ENCODE results near the gene KCNK10. TPM values are rescaled to one million over a fixed set of nuclear protein-coding genes. Genes with fewer than 3 reads are reported as not detected.

The KCNK10 gene
- total and polyA plus RNA-seq, 2 donors (not counting 1 experiment from before 2014, with no cell fraction given) = 0.20 TPM; not detected in 1

DNA sequence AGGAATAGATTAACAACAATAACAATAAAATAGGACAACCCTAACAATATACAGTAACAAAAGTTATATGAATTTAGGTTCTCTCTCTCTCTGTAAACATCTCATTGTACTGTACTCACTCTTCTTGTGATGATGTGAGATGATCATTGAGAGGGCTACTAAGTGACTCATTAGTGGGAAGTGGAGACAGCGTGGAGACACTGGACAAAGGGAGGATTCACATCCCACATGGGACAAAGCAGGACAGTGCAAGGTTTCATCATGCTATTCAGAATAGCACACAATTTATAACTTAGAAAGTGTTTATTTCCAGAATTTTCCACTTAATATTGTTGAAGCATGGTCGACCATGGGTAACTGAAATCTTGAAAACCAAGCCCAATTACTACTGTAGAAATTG lies 36.4 kb upstream of the KCNK10 start:
- H3K36me3 ChIP-seq (replicated peaks in 1 of 2; ENCODE audit: control extremely low read depth in 1 of 2, control insufficient read depth in 1 of 2, extremely low read depth in 1 of 2, insufficient read depth in 2 of 2, low read length in 1 of 2) = no peaks in the 10 kb centered on the region
- no peak overlapping the region for H3K4me3 ChIP-seq (ENCODE audit: control extremely low read depth in 1 of 5, extremely low read depth in 1 of 5, insufficient read depth in 1 of 5, low read depth in 2 of 5, low read length in 4 of 5)
- CTCF ChIA-PET = no interaction called here
- ATAC-seq (ENCODE audit: low read depth) (no peak), DNase-seq (no peak)
- POLR2A ChIA-PET = no interaction called here
- H3K4me1 Mint-ChIP-seq = no peaks in the 10 kb centered on the region
- intact Hi-C loops (cut with micrococcal nuclease) = no loop called here
- H3K27ac ChIP-seq (ENCODE audit: low read length in 2 of 2) = no peak overlapping the region
- peaks cover 29% of the 10 kb centered on the region for H3K27me3 Mint-ChIP-seq
- H3K9ac ChIP-seq (ENCODE audit: low read length) = no peak overlapping the region
- peaks cover 0 to 9% (median 0%) of the 10 kb centered on the region in 3 donors for H3K9me3 ChIP-seq (ENCODE audit: control extremely low read depth in 1 of 3, control insufficient read depth in 2 of 3, insufficient read depth in 1 of 3, low read length in 2 of 3)
- H4K20me1 ChIP-seq (ENCODE audit: control insufficient read depth, insufficient read depth, low read length, poor library complexity, severe bottlenecking) = no peaks in the 10 kb centered on the region
- no peak for TF ChIP-seq EZH2 (IDR thresholded peaks at IDR 0.05; ENCODE audit: borderline replicate concordance, insufficient read depth, low read depth, low read length, poor library complexity, severe bottlenecking)
- TF ChIP-seq, protein P1, sequence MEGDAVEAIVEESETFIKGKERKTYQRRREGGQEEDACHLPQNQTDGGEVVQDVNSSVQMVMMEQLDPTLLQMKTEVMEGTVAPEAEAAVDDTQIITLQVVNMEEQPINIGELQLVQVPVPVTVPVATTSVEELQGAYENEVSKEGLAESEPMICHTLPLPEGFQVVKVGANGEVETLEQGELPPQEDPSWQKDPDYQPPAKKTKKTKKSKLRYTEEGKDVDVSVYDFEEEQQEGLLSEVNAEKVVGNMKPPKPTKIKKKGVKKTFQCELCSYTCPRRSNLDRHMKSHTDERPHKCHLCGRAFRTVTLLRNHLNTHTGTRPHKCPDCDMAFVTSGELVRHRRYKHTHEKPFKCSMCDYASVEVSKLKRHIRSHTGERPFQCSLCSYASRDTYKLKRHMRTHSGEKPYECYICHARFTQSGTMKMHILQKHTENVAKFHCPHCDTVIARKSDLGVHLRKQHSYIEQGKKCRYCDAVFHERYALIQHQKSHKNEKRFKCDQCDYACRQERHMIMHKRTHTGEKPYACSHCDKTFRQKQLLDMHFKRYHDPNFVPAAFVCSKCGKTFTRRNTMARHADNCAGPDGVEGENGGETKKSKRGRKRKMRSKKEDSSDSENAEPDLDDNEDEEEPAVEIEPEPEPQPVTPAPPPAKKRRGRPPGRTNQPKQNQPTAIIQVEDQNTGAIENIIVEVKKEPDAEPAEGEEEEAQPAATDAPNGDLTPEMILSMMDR (IDR thresholded peaks at IDR 0.05) = no peak
- H3K27ac Mint-ChIP-seq = no peak overlapping the region
- no peaks in the 10 kb centered on the region for H3K79me2 ChIP-seq (ENCODE audit: control insufficient read depth, insufficient read depth, low read length)
- H3K4me1 ChIP-seq (ENCODE audit: control insufficient read depth in 2 of 2, insufficient read depth in 2 of 2, low read length in 2 of 2) = no peaks in the 10 kb centered on the region
- H3K27me3 ChIP-seq (replicated peaks in 1 of 4; ENCODE audit: control extremely low read depth in 1 of 4, control insufficient read depth in 3 of 4, insufficient read depth in 4 of 4, low read length in 3 of 4) = peaks cover 0 to 3% (median 0%) of the 10 kb centered on the region in 4 experiments
- no CpG with 5 or more reads among the region's 2 CpGs for WGBS (ENCODE audit: insufficient coverage)
- H3K4me3 Mint-ChIP-seq = no peak overlapping the region
- no peak overlapping the region for H2AFZ ChIP-seq (ENCODE audit: insufficient read depth, low read depth, low read length, poor library complexity, severe bottlenecking)
- peaks cover 3% of the 10 kb centered on the region for H3K9me3 Mint-ChIP-seq (ENCODE audit: insufficient read depth)
- no peak overlapping the region for H3K4me2 ChIP-seq (replicated peaks; ENCODE audit: low read depth, low read length, poor library complexity, severe bottlenecking)

DNA sequence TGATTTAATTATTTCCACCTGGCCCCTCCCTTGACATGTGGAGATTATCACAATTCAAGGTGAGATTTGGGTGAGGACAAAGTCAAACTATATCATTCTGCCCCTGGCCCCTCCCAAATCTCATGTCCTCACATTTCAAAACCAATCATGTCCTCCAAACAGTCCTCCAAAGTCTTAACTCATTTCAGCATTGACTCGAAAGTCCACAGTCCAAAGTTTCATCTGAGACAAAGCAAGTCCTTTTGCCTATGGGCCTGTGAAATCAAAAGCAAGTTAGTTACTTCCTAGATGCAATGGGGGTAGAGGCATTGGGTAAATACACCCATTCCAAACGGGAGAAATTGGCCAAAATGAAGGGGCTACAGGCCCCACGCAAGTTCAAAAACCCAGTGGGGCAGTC lies 31.3 kb upstream of the KCNK10 start:
- ChIA-PET POLR2A (no interaction called here), CTCF (no interaction called here)
- 90% methylated on average over 2 of the region's 3 CpGs for WGBS (ENCODE audit: insufficient coverage)
- H3K27me3 ChIP-seq (replicated peaks in 1 of 4; ENCODE audit: control extremely low read depth in 1 of 4, control insufficient read depth in 3 of 4, insufficient read depth in 4 of 4, low read length in 3 of 4) = peaks cover 0 to 3% (median 0%) of the 10 kb centered on the region in 4 experiments
- H3K27me3 Mint-ChIP-seq = peaks cover 12% of the 10 kb centered on the region
- H3K36me3 ChIP-seq (replicated peaks in 1 of 2; ENCODE audit: control extremely low read depth in 1 of 2, control insufficient read depth in 1 of 2, extremely low read depth in 1 of 2, insufficient read depth in 2 of 2, low read length in 1 of 2) = no peaks in the 10 kb centered on the region
- no peaks in the 10 kb centered on the region for H3K9me3 Mint-ChIP-seq (ENCODE audit: insufficient read depth)
- H3K79me2 ChIP-seq (ENCODE audit: control insufficient read depth, insufficient read depth, low read length) = no peaks in the 10 kb centered on the region
- H3K27ac Mint-ChIP-seq = no peak overlapping the region
- H3K4me2 ChIP-seq (replicated peaks; ENCODE audit: low read depth, low read length, poor library complexity, severe bottlenecking) = no peak overlapping the region
- intact Hi-C loops (cut with micrococcal nuclease) = no loop called here
- ATAC-seq (ENCODE audit: low read depth) (no peak), DNase-seq (no peak)
- H3K4me1 ChIP-seq (ENCODE audit: control insufficient read depth in 2 of 2, insufficient read depth in 2 of 2, low read length in 2 of 2) = no peaks in the 10 kb centered on the region
- no peak overlapping the region for H3K27ac ChIP-seq (ENCODE audit: low read length in 2 of 2)
- H3K4me1 Mint-ChIP-seq = no peaks in the 10 kb centered on the region
- H4K20me1 ChIP-seq (ENCODE audit: control insufficient read depth, insufficient read depth, low read length, poor library complexity, severe bottlenecking) = no peaks in the 10 kb centered on the region
- H3K9ac ChIP-seq (ENCODE audit: low read length) = no peak overlapping the region
- H3K4me3 Mint-ChIP-seq = no peak overlapping the region
- peaks cover 0 to 3% (median 0%) of the 10 kb centered on the region in 3 donors for H3K9me3 ChIP-seq (ENCODE audit: control extremely low read depth in 1 of 3, control insufficient read depth in 2 of 3, insufficient read depth in 1 of 3, low read length in 2 of 3)
- H3K4me3 ChIP-seq (ENCODE audit: control extremely low read depth in 1 of 5, extremely low read depth in 1 of 5, insufficient read depth in 1 of 5, low read depth in 2 of 5, low read length in 4 of 5) = no peak overlapping the region
- H2AFZ ChIP-seq (ENCODE audit: insufficient read depth, low read depth, low read length, poor library complexity, severe bottlenecking) = no peak overlapping the region
- TF ChIP-seq, protein P1 (IDR thresholded peaks at IDR 0.05) = no peak
- no peak for TF ChIP-seq EZH2 (IDR thresholded peaks at IDR 0.05; ENCODE audit: borderline replicate concordance, insufficient read depth, low read depth, low read length, poor library complexity, severe bottlenecking)
